Caco-2 (cell line): ENCODE measurements around the gene CD24. TPM values are rescaled to one million over a fixed set of nuclear protein-coding genes. Genes with fewer than 3 reads are reported as not detected.
A peak's percentile ranks its signal among the peaks of the same experiment; 100 is the strongest.

Experiments
- BruUV-seq: library from RNA; stranded (reverse); fragments of 400-500 nt; replicated peaks from 2 replicates; lab custom pipeline; 2021; lab: Mats Ljungman, UMichigan
- CTCF ChIA-PET: fragments of 300-600 bp; sonication (Branson Sonifier 250); formaldehyde crosslinking; loops from one replicate; lab custom pipeline; 2022; ENCODE audit warnings: antibody characterized with exemption; lab: Charles Lee
- POLR2A ChIA-PET: fragments of 300-600 bp; sonication (Branson Sonifier 250); formaldehyde crosslinking; loops from one replicate; lab custom pipeline; 2022; ENCODE audit warnings: antibody characterized with exemption; lab: Charles Lee
- DNase-seq, 2 experiments: peaks; one replicate each; pipeline versions ENCODE4 v3.0.0 to v3.0.0-alpha.2; 2020 to 2022
- H3K27me3 ChIP-seq: replicated peaks from 2 replicates; pipeline ENCODE4 v1.6.0; 2011; ENCODE audit warnings: low read length; ENCODE audit not compliant: control insufficient read depth, insufficient read depth
- H3K36me3 ChIP-seq: 2 replicates; pipeline ENCODE4 v1.5.1; 2011; ENCODE audit warnings: low read length; ENCODE audit not compliant: control insufficient read depth, insufficient read depth
- H3K4me1 ChIP-seq: fragments of 250-450 bp; sonication (Bioruptor Pico); 2 replicates; pipeline ENCODE4 v1.5.1; 2020; ENCODE audit warnings: mild to moderate bottlenecking
- H3K4me3 ChIP-seq: 2 replicates; pipeline ENCODE4 v1.5.1; 2011; ENCODE audit warnings: low read depth, mild to moderate bottlenecking, control low read depth, low read length
- H3K9me3 ChIP-seq: fragments of 250-450 bp; sonication (Bioruptor Pico); 2 replicates; pipeline ENCODE4 v1.5.1; 2020; ENCODE audit warnings: mild to moderate bottlenecking, moderate library complexity
- H3K27ac Mint-ChIP-seq: one replicate; pipeline ENCODE4 v1.8.0; 2022; ENCODE audit warnings: mixed read lengths; ENCODE audit not compliant: unreplicated experiment
- H3K27me3 Mint-ChIP-seq: one replicate; pipeline ENCODE4 v1.8.0; 2022; ENCODE audit warnings: mixed read lengths; ENCODE audit not compliant: insufficient read depth, unreplicated experiment
- H3K36me3 Mint-ChIP-seq: one replicate; pipeline ENCODE4 v1.8.0; 2022; ENCODE audit warnings: mild to moderate bottlenecking, mixed read lengths; ENCODE audit not compliant: insufficient read depth, unreplicated experiment
- H3K4me1 Mint-ChIP-seq: one replicate; pipeline ENCODE4 v1.8.0; 2022; ENCODE audit warnings: low read depth, mixed read lengths; ENCODE audit not compliant: unreplicated experiment
- H3K4me3 Mint-ChIP-seq: one replicate; pipeline ENCODE4 v1.8.0; 2022; ENCODE audit warnings: mild to moderate bottlenecking, moderate library complexity, mixed read lengths; ENCODE audit not compliant: unreplicated experiment
- H3K9me3 Mint-ChIP-seq: one replicate; pipeline ENCODE4 v1.8.0; 2022; ENCODE audit warnings: mixed read lengths; ENCODE audit not compliant: unreplicated experiment
- CTCF ChIP-seq, 2 experiments: fragments of 200-600 bp in 1 of 2; IDR thresholded peaks; 1 replicate in 1 of 2; 2 replicates in 1 of 2; pipeline versions ENCODE4 v1.5.1 to v1.8.0; 2011 to 2022; ENCODE audit warnings: antibody characterized with exemption in 1 of 2, control low read depth in 1 of 2, inconsistent platforms in 1 of 2, low read depth in 1 of 2, low read length in 1 of 2, mild to moderate bottlenecking in 1 of 2, moderate library complexity in 1 of 2; ENCODE audit not compliant: insufficient read depth in 1 of 2, severe bottlenecking in 1 of 2, unreplicated experiment in 1 of 2
- intact Hi-C: fragments of 100-400 bp; cut with micrococcal nuclease; formaldehyde crosslinking; loops from one replicate; pipeline ENCODE4 v1.10.0; 2022; ENCODE audit not compliant: unreplicated experiment
- total RNA-seq: library from RNA; stranded (reverse); gene quantifications from 2 replicates; pipeline ENCODE4 v1.2.3, GENCODE V29; 2022

CD24 gene
- total RNA-seq, 1 experiment from 2014 or later, result 81.7 TPM

DNA sequence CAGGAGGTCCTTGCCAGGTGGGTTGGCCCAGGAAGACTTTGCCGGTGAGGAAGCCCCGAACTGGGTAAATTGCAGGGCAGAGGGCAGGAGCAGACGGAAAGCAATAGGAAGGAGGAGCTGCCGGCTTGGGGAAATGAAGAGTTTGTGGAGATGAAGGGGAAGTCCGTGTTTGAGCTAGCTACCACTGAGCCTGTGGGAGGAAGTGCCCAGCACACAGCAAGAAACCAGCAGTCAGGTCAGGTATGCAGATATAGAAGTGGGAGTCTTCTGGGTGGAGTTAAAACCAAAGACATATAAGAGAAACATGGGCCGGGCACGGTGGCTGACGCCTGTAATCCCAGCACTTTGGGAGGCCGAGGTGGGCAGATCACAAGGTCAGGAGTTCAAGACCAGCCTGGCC is 34.7 kb downstream of the CD24 start:
- Histone ChIP-seq H3K9me3 (no peaks in the 10 kb centered on the region), H3K4me3 (no peak overlapping the region), H3K27me3 (no peaks in the 10 kb centered on the region), H3K4me1 (peaks cover 10% of the 10 kb centered on the region), H3K36me3 (no peaks in the 10 kb centered on the region)
- no TSS peak for BruUV-seq
- H3K4me1 Mint-ChIP-seq, result peaks cover 9% of the 10 kb centered on the region
- intact Hi-C loops, result no loop called here
- no peak overlapping the region for H3K4me3 Mint-ChIP-seq
- DNase-seq, result no peak
- no peak overlapping the region for H3K27ac Mint-ChIP-seq
- peaks cover 6% of the 10 kb centered on the region for H3K36me3 Mint-ChIP-seq
- no peaks in the 10 kb centered on the region for H3K27me3 Mint-ChIP-seq
- ChIA-PET CTCF (no interaction called here), POLR2A (interaction anchor here (0.6 kb wide), 1 partner anchor 55 kb away, joined by 6 read pairs; no protein-coding TSS in a partner anchor)
- TF ChIP-seq CTCF (IDR thresholded peaks at IDR 0.05; ENCODE audit: insufficient read depth in 1 of 2, low read depth in 1 of 2, low read length in 1 of 2, severe bottlenecking in 1 of 2, unreplicated experiment in 1 of 2), result no peak
- H3K9me3 Mint-ChIP-seq, result no peaks in the 10 kb centered on the region

DNA sequence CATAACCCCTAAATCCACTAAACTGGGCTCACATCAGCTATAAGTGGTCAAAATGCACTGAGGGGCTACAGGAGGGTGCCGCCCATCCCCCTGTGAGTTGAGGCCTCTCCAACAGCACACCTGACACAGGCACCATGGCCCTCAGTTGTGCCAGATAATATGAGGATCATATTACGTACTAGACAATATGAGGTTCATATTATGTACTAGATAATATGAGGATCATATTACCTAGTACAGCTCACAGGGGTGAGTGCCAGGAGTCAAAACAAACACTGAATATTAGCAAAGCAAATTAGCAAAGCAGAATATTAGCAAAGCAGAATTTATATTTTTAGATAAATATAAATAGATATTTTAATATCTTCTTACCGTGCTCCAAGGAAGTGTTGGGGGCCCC is 35.3 kb downstream of the CD24 start:
- Mint-ChIP-seq H3K4me3 (no peak overlapping the region), H3K36me3 (peaks cover 6% of the 10 kb centered on the region), H3K4me1 (peaks cover 9% of the 10 kb centered on the region), H3K27me3 (no peaks in the 10 kb centered on the region), H3K9me3 (no peaks in the 10 kb centered on the region), H3K27ac (no peak overlapping the region)
- ChIA-PET POLR2A (no interaction called here), CTCF (no interaction called here)
- TF ChIP-seq CTCF (IDR thresholded peaks at IDR 0.05; ENCODE audit: insufficient read depth in 1 of 2, low read depth in 1 of 2, low read length in 1 of 2, severe bottlenecking in 1 of 2, unreplicated experiment in 1 of 2), result no peak
- Histone ChIP-seq H3K4me3 (no peak overlapping the region), H3K27me3 (no peaks in the 10 kb centered on the region), H3K9me3 (no peaks in the 10 kb centered on the region), H3K4me1 (peaks cover 10% of the 10 kb centered on the region), H3K36me3 (no peaks in the 10 kb centered on the region)
- BruUV-seq, result no TSS peak
- intact Hi-C loops, result no loop called here
- DNase-seq, result no peak

DNA sequence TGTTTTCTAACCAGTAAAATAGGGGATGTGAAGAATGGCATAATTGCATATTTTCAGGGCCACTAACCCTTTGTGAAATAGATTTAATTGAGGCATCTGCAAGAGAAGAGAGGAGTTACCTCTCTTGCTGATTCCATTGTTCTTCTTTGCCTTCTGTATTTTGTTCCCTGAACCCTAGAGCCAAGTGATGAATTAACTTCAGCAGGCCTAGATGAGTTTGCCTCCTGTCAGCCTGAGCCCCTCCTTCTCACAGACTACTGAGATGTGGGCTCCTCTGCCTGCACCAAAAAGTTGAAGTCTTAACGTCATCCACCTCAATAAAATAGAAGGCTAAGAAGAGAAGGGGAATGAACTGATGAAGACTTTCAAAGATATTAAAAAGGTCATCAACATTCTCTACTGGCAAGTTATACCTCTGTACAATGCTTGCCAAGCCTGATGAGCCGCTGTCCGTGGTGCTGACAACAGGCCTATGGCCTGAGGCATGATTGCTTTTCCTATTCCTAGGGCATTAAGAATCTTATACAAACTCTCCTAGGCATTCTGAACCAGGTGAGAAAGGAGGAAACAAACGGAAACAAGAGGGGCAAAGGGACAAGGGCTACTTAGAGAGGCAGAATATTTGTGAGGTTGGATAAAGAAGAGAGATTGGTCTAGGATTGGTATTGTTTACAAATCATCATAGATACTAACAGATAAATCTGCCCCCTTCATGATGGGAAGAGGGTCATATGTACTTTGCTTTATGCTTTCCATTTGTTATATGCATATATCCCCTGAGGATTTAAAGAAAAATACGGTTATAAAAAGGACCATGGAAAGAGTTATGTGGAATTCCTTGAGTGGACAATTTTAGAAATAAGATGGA is 46.8 kb downstream of the CD24 start:
- Mint-ChIP-seq H3K4me1 (peaks cover 13% of the 10 kb centered on the region), H3K9me3 (no peaks in the 10 kb centered on the region), H3K36me3 (no peaks in the 10 kb centered on the region), H3K27me3 (no peaks in the 10 kb centered on the region), H3K27ac (no peak overlapping the region), H3K4me3 (no peak overlapping the region)
- DNase-seq, result peak; percentile 69 to 81
- Histone ChIP-seq H3K4me3 (no peak overlapping the region), H3K36me3 (no peaks in the 10 kb centered on the region), H3K27me3 (no peaks in the 10 kb centered on the region), H3K9me3 (no peaks in the 10 kb centered on the region), H3K4me1 (peaks cover 25% of the 10 kb centered on the region)
- ChIA-PET CTCF (no interaction called here), POLR2A (no interaction called here)
- BruUV-seq, result no TSS peak
- TF ChIP-seq CTCF (IDR thresholded peaks at IDR 0.05; ENCODE audit: insufficient read depth in 1 of 2, low read depth in 1 of 2, low read length in 1 of 2, severe bottlenecking in 1 of 2, unreplicated experiment in 1 of 2), result no peak
- intact Hi-C loops, result loop anchor here (5.0 kb wide), 2 partner anchors 35 to 50 kb away; no protein-coding TSS in a partner anchor
